Medulla oblongata (tissue), 1 donor: ENCODE measurements around the gene MEDAG.

Experiments used
- DNase-seq: peaks from one replicate; pipeline ENCODE4 v3.0.0-alpha.2; 2015; ENCODE audit errors: extremely low spot score

MEDAG gene

DNA sequence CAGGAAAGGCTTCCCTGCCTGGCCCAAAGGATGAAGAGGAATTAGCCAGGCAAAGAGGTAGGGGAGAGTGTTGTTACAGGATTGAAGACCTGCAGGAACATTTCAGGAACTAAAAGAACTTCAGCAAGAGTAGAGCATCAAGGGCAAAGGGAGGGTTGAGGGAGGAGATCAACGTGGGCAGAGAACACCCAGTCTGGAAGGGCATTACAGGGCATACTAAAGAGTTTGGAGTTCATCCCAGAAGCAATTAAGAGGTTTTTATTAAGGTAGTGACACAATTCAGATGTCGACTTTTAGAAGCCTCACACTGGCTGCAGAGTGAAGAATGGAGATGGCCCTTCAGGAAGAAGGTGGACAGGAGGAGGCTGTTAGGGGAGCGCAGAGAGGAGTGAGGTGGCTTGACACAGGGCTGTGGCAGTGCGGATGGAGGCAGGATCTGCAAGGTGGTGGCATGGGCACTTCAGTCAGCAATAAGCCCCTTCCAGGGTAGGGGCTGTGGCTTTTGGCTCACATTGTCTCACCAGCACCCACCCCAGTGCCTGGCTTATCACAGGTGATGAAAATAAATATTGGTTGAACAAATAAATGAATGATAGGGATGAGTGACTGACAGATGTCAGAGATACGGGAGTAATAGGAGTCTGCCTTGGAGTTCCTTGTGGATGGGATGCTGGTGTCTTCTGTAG is 51.3 kb downstream of the MEDAG start:
- no peak for DNase-seq

DNA sequence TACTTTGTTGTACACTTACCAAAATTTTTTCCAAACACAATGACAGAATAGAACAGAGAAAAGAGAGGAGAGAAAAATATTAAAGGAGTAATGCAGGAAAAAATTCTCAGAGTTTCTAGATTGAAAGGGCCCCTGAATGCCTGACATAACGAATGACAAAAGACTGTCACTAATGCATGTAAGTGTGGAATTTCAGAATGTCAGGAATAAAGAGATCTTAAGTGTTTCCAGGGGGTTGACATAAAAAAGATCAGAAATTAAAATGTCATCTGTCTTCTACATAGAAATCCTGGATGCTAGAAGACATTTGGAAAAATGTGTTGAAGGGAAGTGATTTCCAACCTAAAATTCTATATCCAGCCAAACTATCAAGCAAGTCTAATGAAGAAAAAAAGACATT is 53.6 kb downstream of the MEDAG start:
- DNase-seq = no peak

GRCh38 chr13:30963791-30964190 is 57.7 kb downstream of the MEDAG start:
- no peak for DNase-seq

DNA sequence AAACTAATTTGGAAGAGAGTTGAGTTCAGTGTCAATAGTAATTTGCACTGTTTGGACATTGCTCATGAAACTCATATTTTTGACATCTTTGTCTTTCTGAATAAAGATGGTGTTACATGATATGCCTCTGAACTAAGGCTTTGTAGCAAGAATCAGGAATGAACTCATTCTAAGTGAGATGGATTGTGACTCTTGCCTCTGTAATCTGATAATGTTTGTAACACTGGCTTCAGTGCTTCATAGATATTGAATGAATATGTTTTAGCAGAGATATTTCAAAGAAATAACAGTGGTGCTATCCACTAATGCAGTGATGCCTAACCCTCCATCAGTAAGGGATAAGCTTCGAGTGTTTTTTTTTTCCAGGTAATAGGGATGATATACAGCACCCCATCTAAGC is 59.3 kb downstream of the MEDAG start:
- DNase-seq = no peak

- no peak for DNase-seq
Measured at GRCh38 chr13:30966101-30966500, 60.0 kb downstream of the MEDAG start.

GRCh38 chr13:30968846-30969245 is 62.8 kb downstream of the MEDAG start:
- DNase-seq = no peak

DNA sequence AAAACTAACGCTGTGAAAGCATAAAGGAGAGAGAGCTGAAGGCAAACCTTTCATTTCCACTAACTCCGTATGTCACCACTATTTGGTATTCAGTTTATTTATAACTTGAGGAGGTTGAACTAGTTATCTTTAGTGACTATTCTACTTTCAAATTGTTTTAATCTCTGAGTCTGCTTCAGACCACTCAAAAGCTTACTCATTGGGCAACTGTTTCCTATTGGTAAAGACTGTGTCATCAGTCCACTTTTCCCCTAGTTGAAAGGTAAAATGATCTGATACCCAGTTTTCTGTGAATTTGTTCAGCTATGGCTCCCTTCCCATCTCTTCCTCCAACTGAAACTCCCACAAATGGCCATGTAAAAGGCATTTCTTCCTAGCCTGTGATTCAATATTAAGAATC is 65.5 kb downstream of the MEDAG start:
- DNase-seq = no peak

DNA sequence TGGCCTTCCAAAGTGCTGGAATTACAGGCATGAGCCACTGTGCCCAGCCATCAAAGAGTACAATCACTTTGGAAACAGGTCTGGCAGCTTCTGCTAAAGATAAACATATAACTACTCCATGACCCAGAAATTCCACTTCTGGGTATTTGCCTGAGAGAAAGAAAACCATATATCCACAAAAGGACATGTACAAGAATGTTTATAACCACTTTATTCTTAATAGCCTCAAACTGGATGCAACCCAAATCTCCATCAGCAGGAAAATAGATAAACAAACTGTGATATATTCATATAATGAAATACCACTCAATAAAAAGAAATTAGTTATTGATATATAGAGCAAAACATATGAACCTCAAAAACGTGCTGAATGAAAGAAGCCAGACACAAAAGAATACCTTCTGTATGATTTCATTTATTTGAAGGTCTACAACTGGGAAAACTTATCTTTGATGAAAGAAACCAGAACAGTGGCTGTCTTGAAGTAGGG is 66.9 kb downstream of the MEDAG start:
- no peak for DNase-seq

- no peak for DNase-seq
Measured at GRCh38 chr13:30974350-30974749, 68.3 kb downstream of the MEDAG start.
